GM18507 (cell line): Measurements from ENCODE around the gene INCA1.
"Not testable (repeated sequence)": the region's sequence is repeated elsewhere in the genome, so short reads cannot be mapped to it uniquely, and the experiment has no call there.

ENCODE experiments used
- DNase-seq: peaks from one replicate; pipeline ENCODE4 v3.0.0; 2011; ENCODE audit warnings: low read depth; ENCODE audit not compliant: insufficient read length; ENCODE audit errors: extremely low spot score
- FAIRE-seq: peaks from 2 replicates; lab custom pipeline; 2011; peaks lifted over from hg19 to GRCh38; lab: Jason Lieb, UNC

The INCA1 gene, protein sequence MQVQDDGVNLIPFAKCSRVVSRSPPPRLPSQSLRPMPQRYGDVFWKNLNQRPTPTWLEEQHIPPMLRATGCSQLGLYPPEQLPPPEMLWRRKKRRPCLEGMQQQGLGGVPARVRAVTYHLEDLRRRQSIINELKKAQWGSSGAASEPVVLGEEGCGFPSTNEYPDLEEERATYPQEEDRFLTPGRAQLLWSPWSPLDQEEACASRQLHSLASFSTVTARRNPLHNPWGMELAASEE

DNA sequence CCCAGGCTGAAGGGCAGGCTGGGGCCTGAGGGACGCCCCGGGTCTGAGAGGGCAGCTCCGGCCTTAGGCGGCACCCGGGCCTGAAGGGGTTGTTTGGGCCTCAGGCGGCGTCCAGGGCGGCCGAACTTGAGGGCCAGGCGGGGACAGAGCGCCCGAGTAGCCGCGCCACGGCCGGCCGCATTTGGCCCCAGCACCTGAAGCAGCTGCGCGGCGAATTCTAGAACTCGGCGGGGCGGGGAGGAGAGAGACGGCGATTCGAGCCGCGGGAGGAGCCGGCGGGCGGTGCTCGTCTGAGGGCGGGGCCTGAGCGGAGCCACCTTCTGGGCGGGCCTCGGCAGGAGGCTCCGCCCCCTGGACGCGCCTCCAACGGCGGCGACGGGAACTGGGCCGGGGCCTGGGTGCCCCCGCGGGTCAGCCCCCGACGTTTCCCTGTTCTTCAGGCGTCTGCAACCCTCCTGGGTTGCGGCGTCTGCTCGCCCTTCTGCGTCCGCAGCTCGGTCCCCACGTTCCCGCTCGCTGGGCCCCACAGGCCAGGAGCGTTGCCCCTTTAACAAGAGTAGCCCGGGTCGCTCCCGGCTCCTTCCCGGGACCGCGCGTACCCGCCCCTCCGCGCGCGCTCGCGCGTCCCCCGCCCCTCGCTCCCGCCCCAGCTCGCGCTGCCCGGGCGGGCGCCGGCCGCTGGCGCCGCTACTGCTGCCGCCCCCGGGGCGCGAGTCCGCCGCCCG is at the start of gene INCA1, which contains the start of gene KIF1C:
TSS of gene INCA1 (minus strand) at position 221 of the 725 bp plus-strand sequence. CDS start 3,085 bp downstream, outside the sequence.
TSS of gene KIF1C (plus strand) at position 649 of the 725 bp plus-strand sequence. CDS start 2,297 bp downstream, outside the sequence.
- peak; percentile 94 for FAIRE-seq

DNA sequence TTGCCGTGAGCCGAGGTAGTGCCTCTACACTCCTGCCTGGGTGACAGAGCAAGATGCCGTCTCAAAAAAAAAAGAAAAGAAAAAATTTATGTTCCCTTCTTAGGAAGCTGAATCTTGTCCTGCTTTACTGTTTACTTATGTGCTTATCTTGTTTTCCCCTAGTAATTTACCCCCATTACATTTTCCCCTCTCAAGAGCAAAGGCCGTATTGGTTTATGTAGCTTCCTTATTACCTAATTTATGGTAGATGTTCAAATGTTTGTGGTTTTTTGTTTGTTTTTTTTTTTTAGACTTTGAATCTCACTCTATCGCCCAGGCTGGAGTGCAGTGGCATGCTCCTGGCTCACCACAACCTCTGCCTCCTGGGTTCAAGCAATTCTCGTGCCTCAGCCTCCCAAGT is 48.2 kb upstream of the INCA1 start:
- DNase-seq (no peak), FAIRE-seq (no peak)

More for the DNA sequence above, at the start of gene INCA1, which contains the start of gene KIF1C:
- DNase-seq: peak; percentile 99

DNA sequence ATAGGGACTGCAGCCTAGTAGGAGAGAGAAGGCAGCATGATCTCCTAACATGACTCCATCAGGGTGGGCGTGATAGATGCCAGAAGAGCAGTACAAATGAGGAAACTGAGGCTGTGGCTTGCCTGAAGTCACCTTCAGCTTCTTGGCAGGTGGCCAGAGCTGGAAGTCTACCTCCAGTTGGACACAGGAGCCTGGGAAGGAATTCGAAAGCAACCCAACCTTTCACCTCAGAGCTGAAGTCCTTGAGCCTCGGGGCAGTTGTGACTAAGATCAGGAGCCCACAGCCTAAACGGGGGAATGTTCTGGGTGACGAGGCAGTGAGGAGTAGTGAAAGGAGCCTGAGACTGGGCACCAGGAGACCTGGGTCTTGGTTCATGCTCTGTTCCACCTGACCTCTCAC is 47.3 kb upstream of the INCA1 start:
- FAIRE-seq: no peak

DNA sequence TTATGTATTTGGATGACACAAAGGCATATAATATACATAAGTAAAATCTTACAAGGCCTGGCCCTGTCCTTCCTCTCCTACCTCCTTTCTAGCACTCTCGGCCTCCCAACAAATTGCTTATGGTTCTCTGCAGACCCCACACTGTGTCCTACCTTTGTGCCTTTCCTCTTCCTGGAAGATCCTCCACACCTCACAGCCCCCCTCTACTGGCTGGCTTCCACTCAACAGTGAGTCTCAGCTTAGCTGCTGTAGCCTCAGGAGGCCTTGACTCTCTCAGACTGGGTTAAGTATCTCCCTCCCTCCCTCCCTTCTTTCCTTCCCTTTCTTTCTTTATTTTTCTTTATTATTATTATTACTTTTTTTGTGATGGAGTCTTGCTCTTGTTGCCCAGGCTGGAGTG is 46.2 kb upstream of the INCA1 start:
- no peak for FAIRE-seq

More for the DNA sequence above, 47.3 kb upstream of the INCA1 start:
- DNase-seq: no peak

DNA sequence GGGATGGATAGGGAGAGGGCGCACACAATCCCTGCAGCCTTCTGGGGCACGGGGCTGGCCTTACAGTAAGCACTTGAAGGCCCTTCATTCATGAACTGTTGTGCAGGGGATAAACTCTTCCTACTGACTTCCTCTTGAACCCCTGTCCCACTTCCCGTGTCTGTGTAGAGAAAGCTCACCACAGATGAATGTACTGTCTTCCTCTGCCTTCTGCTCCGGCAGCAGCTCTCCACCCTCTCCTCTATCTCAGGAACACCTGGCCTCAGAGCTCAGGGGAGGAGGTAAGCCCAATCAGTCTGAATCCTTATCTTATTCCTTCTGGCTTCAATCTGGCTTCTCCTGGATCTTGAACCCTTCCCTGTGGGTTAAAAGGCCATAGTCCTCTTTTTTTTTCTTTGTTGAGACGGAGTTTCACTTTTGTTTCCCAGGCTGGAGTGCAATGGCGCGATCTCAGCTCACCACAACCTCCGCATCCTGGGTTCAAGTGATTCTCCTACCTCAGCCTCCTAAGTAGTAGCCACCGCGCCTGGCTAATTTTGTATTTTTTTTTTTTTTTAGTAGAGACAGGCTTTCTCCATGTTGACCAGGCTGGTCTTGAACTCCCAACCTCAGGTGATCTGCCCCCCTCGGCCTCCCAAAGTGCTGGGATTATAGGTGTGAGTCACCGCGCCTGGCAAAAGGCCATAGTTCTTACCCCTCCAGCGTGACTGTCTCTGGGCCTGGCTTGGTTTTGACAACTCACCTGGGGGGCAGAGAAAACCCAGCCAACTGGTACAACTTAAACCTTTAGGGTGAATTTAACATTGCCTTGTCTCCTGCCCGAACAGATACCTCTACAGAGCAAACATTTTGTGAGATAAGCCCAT is 45.1 kb upstream of the INCA1 start:
- FAIRE-seq: no peak
- DNase-seq: no peak

More for the DNA sequence above, 46.2 kb upstream of the INCA1 start:
- DNase-seq: no peak

DNA sequence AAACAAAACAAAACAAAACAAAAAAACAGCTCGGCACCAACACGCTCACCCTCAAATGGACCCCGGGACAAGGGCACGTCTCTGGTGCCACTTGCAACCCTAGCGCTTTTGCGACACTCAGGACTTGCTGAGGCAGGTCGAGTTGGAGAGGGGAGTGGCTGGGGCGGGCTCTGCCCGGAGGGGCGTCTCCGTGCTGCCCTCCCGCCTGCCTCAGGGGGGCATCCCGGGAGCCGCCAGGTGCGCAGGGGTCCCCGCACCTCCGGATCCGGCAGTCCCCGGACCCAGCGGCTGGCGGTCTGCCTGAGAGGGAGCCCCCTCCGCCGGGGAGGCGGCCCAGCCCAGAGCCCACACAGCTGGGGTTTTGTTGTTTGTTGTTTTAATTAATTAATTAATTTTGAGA is 38.0 kb upstream of the INCA1 start, which contains the start of gene SLC52A1:
TSS of gene SLC52A1 (minus strand) at position 112 of the 400 bp plus-strand sequence. CDS start 820 bp downstream, outside the sequence.
- DNase-seq (no peak), FAIRE-seq (no peak)

DNA sequence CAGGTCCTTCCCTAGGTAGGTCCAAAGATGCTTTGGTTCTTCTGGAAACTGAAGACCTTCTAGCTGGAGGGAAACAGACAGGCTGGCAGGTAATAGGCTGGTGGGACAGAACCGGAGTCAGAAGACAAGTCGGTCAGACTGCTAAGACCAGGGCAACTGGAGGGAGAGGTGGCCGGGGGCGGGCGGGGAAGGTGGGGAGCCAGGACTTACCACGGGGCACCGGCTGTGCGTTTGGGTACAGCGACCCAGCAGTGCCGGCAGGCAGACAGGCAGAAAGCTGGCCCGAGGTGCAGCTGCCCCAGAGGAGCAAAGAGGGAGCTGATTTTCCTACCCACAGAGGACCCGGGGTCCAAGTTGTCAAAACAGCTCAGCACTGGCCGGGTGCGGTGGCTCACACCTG is 37.3 kb upstream of the INCA1 start:
- DNase-seq (no peak), FAIRE-seq (no peak)

DNA sequence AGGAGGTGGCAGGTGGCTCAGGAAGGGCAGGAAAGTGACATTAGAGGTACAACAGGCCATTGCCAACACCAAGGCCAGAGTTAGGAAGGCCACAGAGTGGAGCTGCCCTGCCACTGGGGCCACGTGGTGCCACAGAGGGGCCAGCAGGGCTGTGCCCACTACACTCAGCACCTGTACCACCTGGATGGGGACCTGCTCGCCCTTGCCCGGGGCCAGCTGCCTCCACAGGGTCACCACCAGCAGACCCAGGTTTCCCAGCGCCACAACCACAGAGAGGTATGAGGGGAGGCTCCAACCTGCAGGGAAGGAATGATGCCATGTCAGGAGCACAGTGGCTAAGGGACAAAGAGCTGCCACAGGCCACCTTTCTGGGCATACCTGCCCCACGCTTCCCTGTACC is 36.7 kb upstream of the INCA1 start:
- FAIRE-seq (no peak), DNase-seq (no peak)

DNA sequence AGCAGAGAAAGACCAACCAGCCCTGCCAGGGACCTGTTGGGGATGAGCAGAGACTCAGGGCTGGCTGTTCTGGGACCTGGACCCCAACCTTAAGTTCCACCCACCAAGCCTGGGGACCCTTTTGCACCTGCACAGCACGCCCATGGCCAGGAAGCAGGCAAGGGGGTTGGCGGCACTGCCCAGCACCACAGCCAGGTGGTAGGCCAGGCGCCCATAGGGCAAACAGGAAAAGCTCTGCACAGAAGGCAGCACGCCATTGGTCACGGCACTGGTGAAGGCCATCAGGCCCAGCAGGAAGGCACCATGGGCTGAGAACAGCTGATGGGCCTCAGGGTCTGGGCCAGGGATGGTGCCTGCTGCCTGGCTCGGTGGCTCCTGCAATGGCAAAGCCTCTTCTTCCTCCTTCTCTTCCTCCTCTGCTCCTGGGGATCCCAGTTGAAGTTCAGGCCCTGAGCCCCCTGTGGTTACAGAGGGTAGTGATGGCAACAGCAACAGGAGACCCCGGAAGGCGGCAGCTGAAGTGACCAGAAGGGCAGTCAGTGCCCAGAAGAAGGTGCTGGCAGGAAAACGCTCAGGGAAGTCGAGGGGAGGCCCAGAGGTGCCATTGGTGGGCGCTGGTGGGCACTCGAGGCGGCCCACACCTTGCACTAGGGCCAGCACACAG is 36.2 kb upstream of the INCA1 start:
- FAIRE-seq (no peak), DNase-seq (no peak)

DNA sequence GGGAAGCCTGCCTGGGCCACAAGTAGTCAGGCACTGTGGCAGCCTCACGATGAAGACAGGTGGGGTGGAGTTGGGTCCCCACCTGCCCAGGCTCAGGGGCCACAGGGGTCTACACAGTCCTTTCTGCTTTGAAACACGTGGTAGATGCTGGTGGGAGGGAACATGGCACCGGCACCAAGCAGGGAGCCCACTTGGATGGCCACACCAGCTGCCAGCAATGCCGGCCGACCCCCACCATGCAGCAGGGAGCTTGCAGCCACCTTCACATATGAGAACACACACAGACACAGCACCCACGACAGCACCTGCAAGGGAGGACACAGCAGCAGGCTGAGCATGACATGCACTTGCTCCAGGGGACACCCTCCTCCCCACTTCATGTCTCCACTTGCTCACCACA is 35.5 kb upstream of the INCA1 start:
- FAIRE-seq (no peak), DNase-seq (no peak)

DNA sequence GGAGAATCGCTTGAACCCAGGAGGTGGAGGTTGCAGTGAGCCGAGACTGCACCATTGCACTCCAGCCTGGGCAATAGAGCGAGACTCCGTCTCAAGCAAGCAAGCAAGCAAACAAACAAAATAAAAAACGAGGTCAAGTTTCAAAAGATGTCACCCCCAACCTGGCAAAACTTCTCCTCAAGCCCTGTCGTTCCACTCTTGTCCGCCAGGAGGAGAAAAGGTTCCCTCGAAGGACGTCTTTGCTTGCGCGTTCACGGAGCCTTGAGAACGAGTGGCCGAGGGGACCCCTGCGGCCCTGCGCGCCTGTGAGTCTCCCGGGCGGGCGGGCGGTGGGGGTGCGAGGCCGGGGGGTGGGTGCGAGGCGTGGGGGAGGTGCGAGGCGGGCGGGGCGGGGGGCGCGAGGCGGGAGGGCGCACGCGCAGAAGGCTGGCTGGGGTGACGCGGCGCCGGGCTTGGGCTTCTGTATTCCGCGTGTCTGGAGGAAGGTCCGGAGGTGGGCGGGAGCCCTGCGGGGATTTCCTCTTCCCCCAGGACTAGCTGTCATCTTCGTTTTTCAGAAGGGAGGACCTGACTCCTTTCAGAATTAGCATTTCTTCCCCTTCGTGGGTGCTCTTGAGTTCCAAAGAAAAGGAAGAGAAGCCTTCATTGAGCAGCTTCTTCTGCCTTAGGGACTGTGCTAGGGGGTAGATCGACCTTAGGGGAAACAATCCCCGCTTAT is 34.2 kb upstream of the INCA1 start:
- peak; percentile 70 for DNase-seq
- peak; percentile 93 for FAIRE-seq

DNA sequence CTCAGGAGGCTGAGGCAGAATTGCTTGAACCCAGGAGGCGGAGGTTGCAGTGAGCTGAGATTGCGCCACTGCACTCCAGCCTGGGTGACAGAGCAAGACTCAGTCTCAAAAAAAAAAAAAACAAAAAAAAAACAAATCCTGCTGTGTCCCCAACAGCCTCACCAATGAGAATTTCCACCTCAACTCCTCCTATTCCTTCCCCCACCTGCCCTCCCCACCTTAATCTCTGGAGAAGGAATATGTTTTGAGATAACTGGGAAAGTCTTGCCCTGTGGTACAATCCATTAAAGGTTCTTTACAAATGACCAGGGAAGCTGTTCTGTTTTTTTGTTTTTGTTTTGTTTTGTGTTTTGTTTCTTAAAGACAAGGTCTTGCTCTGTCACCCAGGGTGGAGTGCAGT is 32.8 kb upstream of the INCA1 start:
- not testable (repeated sequence) for DNase-seq, FAIRE-seq

DNA sequence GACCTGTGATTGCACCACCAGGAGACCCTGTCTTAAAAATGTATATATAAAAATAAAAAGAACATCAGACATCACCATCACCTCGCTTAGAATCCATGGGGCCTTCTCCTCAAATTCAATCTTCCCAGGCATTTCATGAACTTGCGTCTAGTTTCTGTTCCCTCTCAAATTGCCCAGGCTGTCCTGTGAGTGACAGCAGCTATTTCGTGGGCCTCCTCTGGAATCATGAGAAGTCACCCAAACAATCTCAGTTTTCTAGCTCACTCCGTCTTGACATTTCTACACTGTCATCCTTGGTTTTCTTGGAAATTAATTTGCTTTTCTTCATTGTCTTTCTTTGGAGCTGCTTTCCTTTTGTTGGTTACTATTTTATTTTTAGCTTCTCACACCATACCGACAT is 30.6 kb upstream of the INCA1 start:
- no peak for FAIRE-seq
- no peak for DNase-seq

DNA sequence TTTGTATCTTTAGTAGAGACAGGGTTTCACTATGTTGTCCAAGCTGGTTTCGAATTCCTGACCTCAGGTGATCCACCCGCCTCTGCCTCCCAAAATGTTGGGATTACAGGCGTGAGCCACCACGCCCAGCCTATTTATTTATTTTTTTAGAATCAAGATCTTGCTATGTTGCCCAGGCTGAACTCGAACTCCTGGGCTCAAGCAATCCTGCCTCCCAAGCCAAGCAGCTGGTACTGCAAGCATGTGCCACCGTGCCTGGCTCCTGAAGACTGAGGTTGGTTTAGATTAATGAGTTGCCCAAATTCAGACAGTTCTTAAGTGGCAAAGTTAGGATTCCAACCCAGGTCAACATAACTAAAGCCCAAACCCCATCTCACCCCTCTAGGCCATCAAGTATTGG is 30.0 kb upstream of the INCA1 start:
- FAIRE-seq (no peak), DNase-seq (no peak)

DNA sequence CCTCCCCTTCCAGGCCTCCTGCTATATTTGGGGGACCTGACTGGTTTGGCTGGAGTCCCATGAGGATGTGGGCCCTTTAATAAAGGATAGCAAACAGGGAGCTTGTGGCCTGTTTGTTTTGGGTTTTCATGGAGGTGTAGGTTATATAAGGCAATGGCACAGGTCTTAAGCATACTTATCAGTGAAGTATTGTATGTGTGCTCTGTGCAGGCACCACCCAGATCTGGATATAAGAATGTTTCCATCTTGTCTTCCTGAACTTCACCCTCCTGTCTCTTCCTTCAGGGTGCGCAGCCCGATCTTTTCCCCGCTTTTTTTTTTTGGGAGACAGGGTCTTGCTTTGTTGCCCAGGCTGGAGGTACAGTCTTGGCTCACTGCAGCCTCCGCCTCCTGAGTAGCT is 27.3 kb upstream of the INCA1 start:
- FAIRE-seq: no peak
- no peak for DNase-seq

DNA sequence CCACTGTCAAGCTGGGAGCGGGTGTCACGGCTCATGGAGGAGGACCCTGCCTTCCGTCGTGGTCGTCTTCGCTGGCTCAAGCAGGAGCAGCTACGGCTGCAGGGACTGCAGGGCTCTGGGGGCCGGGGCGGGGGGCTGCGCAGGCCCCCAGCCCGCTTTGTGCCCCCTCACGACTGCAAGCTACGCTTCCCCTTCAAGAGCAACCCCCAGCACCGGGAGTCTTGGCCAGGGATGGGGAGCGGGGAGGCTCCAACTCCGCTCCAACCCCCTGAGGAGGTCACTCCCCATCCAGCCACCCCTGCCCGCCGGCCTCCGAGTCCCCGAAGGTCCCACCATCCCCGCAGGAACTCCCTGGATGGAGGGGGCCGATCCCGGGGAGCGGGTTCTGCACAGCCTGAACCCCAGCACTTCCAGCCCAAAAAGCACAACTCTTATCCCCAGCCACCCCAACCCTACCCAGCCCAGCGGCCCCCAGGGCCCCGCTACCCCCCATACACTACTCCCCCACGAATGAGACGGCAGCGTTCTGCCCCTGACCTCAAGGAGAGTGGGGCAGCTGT is 26.3 kb upstream of the INCA1 start:
- FAIRE-seq (no peak), DNase-seq (no peak)

DNA sequence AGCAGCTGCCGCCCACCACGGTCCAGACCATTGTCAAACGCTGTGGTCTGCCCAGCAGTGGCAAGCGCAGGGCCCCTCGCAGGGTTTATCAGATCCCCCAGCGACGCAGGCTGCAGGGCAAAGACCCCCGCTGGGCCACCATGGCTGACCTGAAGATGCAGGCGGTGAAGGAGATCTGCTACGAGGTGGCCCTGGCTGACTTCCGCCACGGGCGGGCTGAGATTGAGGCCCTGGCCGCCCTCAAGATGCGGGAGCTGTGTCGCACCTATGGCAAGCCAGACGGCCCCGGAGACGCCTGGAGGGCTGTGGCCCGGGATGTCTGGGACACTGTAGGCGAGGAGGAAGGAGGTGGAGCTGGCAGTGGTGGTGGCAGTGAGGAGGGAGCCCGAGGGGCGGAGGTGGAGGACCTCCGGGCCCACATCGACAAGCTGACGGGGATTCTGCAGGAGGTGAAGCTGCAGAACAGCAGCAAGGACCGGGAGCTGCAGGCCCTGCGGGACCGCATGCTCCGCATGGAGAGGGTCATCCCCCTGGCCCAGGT is 24.9 kb upstream of the INCA1 start:
- FAIRE-seq (no peak), DNase-seq (no peak)

DNA sequence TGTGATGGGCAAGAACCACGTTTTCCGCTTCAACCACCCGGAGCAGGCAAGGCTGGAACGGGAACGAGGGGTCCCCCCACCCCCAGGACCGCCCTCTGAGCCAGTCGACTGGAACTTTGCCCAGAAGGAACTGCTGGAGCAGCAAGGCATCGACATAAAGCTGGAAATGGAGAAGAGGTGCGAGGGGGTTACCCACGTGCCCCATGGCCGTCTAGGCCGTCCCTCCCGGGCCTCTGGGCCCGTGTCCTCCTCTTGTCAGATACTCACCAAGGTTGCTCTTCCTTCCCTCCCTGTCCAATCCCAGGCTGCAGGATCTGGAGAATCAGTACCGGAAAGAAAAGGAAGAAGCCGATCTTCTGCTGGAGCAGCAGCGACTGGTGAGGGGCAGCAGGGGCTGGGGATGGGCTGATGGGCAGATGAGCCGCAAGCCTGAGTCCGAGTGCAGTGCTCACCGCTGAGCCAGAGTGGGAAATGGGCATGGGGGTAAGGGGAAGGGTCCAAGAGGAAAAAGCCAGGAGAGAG is 23.2 kb upstream of the INCA1 start:
- no peak for DNase-seq
- no peak for FAIRE-seq
